CD4-positive, alpha-beta T cell treated with Interleukin-10 for 1 hour (primary cell): Measurements from ENCODE around the gene SPON1.
"Not testable (repeated sequence)": the region's sequence is repeated elsewhere in the genome, so short reads cannot be mapped to it uniquely, and the experiment has no call there.

ENCODE experiments used
- DNase-seq: peaks from one replicate; pipeline ENCODE4 v3.0.0-alpha.2; 2020

Gene SPON1

GRCh38 chr11:14252501-14252900, 290.0 kb downstream of the SPON1 start:
- not testable (repeated sequence) for DNase-seq

DNA sequence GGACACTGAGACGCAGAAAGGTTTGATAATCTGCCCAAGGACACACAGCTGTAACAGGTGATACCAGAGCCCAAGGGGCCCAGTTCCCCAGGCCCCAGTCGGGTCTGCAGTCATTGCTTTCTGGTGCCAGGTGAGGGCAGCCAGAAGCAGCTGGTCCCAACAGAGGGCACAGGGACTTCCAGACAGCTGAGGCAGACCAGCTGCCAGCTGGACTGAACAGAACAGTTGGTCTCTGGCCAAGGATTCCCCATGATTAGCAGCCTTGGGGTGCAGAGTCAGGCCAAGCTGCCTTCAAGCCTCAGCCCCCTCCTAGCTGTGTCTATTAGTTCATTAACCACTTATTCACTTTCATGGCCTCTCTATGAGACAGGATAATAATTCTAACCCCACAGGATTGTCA, 290.9 kb downstream of the SPON1 start:
- no peak for DNase-seq

DNA sequence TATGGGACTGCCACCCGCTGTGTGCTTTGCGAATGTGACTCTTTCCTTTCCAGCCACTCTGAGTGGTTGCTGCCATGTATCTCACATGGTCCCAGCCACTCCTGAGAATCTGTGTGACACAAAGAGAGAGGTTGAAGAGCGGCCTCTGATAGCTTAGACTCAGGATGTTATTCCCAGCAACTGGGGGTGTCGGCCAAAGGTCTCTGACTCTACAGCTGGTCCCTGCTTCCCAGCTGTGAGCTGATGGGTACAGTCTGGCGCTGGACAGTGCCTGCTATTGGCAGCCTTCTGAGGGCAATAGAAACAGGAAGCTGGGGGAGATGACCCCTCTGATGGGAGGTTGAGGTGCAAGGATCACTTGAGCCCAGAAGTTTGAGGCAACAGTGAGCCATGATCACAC, 291.3 kb downstream of the SPON1 start:
- no peak for DNase-seq

DNA sequence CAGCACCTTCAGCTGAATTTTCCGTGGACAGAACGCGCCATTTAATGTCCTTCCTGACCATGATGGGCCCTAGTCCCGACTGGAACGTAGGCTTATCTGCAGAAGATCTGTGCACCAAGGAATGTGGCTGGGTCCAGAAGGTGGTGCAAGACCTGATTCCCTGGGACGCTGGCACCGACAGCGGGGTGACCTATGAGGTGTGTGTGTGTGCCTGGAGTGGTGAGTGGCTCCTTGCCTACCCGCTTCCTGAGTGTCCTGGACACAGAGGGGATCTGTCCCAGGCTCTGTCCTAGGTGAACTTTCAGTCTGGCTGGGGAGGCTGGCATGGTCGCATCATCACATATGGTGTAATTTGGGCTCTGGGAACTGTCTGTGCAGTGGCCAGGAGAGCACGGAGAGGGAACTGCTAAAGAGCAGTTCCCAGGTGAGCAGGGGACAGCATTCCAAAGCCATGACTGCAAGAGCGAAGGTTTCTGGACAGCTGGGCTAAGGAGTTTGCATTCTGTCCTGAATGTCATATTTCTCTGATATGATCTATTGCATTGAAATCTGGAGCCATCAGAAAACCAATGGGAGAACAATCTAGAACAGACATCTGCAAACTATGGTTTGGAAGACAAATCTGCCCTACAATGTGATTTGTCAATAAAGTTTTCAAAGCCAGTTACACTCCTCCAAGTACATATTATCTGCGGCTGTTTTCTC, 292.2 kb downstream of the SPON1 start:
- no peak for DNase-seq

GRCh38 chr11:14255238-14255534, 292.7 kb downstream of the SPON1 start:
- DNase-seq: no peak

- DNase-seq: no peak
These were observed 295.9 kb downstream of the SPON1 start for GRCh38 chr11:14258221-14258935.

GRCh38 chr11:14259186-14259784, 296.8 kb downstream of the SPON1 start:
- DNase-seq: no peak

DNA sequence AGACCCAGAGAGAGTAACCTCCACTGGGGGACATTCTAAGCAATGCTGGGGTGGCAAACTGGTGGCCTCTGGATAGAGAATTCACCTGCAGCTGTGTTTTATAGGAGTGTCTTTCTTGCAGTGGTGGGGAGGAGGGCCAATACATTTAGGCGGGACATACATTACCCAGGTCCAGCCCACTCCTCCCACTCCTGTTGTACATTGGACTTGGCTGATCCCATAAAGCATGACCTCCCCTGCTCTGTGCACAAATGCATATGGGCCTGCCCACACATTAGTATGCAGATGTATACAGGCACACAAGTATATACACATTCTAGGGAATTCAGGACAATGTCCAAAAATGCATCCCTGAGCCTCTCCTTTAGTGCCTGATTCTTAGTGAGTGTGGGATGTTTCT, 297.4 kb downstream of the SPON1 start:
- no peak for DNase-seq

DNA sequence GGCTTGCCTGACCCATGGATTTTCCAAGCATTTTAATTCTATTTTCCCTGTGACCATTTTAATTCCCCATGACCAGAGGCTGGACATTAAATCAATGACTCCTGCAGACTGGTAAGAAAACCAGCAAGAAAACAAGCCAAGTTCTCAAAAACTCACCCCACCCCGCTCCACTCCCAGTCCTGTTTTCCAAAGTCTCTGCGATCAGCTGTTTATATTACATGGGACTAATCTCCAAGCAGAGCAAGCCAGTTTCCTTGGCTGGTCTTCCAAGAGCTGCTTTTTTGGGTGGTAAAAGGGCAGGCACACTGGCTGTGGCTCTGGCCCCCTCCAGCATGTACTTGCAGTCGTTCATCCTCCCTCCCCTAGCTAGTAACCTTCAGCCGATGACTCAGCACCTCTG, 298.5 kb downstream of the SPON1 start:
- DNase-seq: no peak

- no peak for DNase-seq
These were observed 299.8 kb downstream of the SPON1 start for GRCh38 chr11:14262271-14262846.

- no peak for DNase-seq
These were observed 302.4 kb downstream of the SPON1 start for GRCh38 chr11:14264966-14265365.

DNA sequence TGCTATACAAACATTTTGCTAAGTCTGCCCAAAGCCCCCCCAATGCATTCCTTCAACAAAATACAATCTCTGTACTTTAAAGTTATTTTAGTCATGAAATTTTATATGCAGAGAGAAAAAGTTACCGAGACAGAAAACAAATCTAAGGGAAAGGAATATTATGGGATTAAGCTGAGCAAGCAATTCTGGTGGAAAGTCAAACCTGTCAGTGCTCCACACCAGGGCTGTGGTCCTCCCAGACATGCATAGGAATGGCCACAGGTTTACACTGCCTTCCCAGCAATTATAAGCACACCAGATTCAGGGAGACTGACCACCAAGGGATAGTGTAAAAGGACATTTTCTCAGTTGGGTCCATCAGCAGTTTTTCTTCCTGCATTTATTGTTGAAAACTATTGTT, 304.1 kb downstream of the SPON1 start:
- DNase-seq: no peak

DNA sequence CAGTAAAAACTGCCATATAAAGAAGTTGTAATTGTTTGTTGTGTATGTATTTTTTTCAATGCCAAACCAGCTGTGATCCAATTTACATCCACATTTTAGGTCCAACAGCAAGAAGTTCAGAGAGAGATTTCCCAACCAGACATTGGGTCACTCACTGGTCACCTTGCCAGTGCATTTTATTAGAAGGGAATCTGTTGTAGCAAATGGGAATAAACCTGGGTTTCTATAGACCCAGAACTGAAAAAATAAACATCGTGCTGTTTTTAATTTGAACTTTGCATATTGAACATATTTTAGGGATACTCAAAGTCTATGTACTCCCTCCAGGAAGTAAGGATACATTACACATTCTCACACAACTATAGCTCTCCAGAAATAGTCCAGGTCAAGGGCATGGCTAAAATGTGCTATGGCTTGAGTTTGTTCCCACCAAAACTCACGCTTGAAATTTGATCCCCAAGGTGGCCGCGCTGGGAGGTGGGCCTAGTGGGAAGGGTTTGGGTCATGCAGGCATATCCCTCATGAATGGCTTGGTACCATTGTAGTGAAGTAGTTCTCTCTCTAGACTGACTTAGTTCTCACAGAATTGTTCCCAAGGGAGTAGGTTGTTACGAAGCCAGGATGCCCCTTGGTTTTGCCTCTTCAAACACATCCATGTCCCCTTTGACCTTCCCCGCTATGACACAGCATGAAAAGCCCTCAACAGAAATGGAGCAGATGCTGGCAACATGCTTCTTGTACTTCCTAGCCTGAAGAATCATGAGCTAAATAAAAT, 305.5 kb downstream of the SPON1 start:
- no peak for DNase-seq

DNA sequence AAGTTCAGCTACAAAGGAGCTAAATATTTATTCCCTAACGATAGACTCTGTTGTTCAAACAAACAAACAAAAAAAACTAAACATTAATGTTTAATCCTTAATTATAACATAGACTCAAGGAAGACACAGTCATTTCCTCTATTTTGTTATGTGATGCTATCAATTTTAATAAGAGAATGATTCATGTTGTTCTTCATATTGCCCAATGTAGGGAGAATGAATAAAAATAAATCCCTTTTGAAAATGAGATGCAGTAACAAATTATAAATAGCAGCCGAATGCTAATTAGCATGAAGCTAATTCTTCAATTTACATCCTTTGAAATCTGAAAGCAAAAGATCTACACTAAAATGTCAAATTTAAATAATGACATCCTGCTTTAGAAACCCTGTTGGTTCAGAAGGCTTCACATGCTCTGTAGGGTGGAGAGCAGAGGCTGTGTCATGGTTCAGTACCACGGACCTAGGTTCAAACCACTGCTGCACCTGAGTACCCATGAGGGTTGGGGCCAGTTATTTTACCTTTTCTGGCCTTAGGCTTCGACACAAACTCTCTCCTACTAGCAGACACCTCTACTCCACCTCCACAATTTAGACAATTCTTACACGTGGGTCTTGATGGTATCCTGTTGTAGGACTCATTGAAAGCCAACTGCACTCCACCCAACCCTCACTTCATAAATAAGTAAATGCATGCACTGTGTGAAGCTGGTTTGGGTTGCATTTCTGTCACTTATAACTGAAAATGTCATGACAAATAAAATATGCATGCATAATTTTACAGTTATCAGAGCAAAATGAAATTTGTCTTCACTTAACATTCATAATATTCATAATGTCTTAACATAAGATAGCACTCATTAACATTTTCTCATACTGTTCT, 307.4 kb downstream of the SPON1 start:
- DNase-seq: no peak

DNA sequence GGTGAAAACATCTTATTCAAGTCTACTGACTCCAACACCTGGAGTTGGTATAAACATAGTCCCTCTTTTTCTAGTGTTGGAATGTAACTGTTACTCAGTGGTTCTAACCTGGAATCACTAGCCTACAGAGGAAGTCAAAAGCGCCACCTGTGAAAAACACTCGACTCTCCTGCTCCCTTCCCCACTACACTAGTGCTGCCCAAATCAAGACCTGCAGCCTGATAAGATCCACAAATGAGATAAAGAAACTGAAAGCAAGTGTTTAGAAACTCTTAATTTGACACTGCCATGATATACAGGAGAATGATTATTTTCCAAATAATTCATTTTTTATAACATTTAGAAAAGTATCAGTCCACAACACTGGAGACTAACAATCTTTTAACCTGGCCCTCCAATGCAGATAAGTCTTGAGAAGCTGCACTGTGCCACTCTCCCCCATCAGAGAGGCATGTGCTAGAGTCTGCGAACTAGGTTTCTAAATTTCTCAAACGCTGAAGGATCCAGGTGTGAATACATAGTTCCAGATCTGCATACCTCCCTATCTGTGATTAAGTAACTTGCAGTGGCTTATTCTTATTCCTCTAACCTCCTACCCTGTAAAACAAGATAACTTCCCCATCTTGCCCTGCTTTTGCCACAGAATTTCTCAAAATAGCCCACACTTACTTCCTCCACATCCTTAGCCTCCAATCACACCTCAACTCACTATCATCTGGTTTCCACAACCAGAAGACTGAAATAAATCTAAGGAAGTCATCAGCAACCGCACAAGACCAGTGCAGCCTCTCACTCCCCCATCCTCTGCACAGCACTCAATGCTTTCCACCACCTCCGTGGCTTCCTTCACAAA, 308.4 kb downstream of the SPON1 start:
- DNase-seq: peak; percentile 35

DNA sequence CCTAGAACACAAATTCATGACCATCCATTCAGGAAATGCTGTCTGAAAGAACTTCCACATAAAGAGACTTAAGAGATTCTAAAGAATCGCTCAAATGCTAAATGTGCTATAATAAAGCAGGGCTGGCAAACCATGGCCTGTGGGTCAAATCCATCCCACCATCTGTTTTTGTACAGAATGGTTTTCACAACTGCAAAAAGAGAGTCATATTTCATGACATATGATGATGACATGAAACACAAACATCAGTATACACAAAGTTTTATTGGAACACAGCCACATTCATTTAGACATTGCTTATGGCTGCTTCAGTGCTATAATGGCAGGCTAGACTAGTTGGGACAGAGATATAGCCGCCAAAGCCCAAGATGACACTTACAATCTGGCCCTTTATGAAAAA, 311.4 kb downstream of the SPON1 start:
- DNase-seq: no peak

DNA sequence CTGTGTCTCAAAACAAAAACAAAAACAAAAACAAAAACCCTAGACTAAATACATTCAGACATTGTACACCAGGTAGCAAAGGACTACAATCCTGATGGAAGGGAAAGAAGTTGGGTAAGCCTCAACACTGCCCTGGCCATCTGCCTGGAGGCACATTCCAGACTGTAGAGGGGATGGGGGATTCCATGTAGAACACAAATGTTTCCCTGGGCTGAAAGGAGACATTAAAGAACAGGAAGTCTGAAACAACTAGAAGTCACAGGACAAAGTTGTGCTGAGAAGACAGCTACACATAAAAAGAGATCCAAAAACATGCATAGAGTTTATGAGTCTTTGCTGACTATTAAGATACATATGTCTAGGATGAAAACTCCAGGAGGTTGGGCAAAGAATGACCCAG, 312.6 kb downstream of the SPON1 start:
- DNase-seq: no peak

- not testable (repeated sequence) for DNase-seq
These were observed 316.3 kb downstream of the SPON1 start for GRCh38 chr11:14278869-14279268.

DNA sequence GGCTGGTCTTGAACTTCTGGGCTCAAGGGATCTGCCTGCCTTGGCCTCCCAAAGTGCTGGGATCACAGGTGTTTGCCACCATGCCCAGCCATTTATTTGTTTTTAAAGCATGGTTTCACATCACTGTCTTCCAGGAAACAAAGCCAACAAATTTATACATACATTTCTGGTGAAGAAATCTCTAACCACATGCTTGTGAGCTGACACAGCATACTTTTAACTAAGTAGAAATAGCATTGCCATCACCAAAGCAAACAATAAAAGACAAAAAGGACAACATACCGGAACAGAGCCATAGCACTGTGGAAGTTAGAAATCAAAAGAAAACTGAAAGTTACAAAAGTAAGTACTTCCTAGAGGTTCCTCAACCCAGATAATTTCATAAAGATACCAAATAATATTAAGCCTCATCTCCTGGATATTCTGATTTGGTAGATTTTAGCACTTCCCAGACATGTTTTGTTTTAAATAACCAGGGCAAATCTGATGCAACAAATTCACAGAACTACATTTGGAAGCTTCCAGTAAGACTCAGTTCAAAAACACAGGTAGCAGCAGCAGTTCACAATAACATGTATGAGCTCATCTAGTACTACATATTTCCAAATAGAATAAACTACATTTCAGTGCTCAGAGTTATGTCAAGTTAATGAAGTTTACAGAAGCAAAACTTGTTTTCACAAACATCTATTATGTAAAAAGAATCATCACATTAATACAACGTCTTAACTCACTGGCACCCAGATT, 325.8 kb downstream of the SPON1 start:
- DNase-seq: no peak

DNA sequence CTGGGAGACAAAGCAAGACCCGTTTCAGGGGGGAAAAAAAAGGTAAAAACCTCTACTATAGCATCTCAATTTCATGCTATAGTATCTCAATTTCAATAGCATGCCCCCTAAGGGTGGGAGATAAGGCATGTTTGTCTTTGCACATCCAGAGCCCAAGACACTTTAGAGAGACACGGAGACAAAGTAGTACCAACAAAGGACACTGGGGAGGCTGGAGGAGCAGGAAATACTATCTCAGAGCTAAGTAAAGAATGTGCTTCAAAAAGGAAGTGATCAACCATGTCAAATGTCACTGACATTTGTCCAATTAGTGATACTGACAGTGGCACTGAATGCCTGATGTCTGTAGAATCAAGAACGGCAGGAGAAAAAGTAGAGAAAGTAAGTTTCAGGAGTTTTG, 327.9 kb downstream of the SPON1 start:
- DNase-seq: no peak

DNA sequence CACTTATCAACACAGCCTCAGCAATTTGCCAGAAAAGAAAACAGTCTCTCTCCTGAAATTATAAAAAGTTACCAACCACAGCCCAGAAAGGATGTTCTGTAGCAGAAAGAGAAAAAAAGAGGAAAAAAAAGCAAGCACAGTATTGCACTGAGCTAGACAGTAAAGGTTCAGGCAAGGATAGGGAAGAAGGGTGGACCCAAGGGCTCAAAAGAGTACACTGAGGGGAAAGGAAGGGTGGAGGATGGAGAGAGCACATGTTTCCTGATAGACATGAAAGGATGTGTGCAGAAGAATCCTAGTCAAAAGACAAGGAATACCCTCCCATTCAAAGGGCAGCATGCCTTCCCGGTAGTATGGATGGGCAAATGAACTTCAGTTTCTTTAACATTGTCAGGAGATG, 337.4 kb downstream of the SPON1 start:
- DNase-seq: no peak
